ENCODE data around the gene ACOT7. TPM values are rescaled to one million over a fixed set of nuclear protein-coding genes. Genes with fewer than 3 reads are reported as not detected.

ACOT7 gene
- total and polyA plus RNA-seq, 10 donors, result 10.6 to 31.5 (median 20.3) TPM

GRCh38 chr1:6252374-6252710, 141.2 kb downstream of the ACOT7 start:
- Histone ChIP-seq H3K27ac (no peak overlapping the region), H3K27me3 (replicated peaks in 1 of 7) (peaks cover 0 to 60% (median 33%) of the 10 kb centered on the region in 7 donors), H3K4me1 (peaks cover 6 to 53% (median 25%) of the 10 kb centered on the region in 6 donors), H3K4me3 (no peak overlapping the region), H3K9me3 (no peaks in the 10 kb centered on the region), H3K36me3 (peaks cover 0 to 5% (median 0%) of the 10 kb centered on the region in 6 donors)
- WGBS, 5 donors, result 81 to 90% (median 87%) methylated on average over 4 of the region's 4 CpGs
- no peak for DNase-seq
- no peak for TF ChIP-seq POLR2AphosphoS5 (IDR thresholded peaks at IDR 0.05)
- no peak for TF ChIP-seq POLR2A (IDR thresholded peaks at IDR 0.05)
- TF ChIP-seq, protein P1, sequence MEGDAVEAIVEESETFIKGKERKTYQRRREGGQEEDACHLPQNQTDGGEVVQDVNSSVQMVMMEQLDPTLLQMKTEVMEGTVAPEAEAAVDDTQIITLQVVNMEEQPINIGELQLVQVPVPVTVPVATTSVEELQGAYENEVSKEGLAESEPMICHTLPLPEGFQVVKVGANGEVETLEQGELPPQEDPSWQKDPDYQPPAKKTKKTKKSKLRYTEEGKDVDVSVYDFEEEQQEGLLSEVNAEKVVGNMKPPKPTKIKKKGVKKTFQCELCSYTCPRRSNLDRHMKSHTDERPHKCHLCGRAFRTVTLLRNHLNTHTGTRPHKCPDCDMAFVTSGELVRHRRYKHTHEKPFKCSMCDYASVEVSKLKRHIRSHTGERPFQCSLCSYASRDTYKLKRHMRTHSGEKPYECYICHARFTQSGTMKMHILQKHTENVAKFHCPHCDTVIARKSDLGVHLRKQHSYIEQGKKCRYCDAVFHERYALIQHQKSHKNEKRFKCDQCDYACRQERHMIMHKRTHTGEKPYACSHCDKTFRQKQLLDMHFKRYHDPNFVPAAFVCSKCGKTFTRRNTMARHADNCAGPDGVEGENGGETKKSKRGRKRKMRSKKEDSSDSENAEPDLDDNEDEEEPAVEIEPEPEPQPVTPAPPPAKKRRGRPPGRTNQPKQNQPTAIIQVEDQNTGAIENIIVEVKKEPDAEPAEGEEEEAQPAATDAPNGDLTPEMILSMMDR (IDR thresholded peaks at IDR 0.05 in 8 of 11, conservative IDR thresholded peaks at IDR 0.05 in 3 of 11), result no peak
- intact Hi-C loops (cut with DNase I; ENCODE audit: low total_unique reads), result no loop called here

GRCh38 chr1:6251681-6252373, 141.7 kb downstream of the ACOT7 start:
- TF ChIP-seq POLR2A (IDR thresholded peaks at IDR 0.05) (no peak), POLR2AphosphoS5 (IDR thresholded peaks at IDR 0.05) (no peak)
- TF ChIP-seq, protein P1 (IDR thresholded peaks at IDR 0.05 in 8 of 11, conservative IDR thresholded peaks at IDR 0.05 in 3 of 11), result no peak
- peaks cover 9 to 52% (median 26%) of the 10 kb centered on the region in 6 donors for H3K4me1 ChIP-seq
- intact Hi-C loops (cut with DNase I; ENCODE audit: low total_unique reads), result no loop called here
- DNase-seq, result no peak
- no peak overlapping the region for H3K4me3 ChIP-seq
- WGBS, 5 donors, result 72 to 86% (median 78%) methylated on average over 13 to 15 of the region's 15 CpGs
- no peaks in the 10 kb centered on the region for H3K9me3 ChIP-seq
- H3K36me3 ChIP-seq, result peaks cover 0 to 5% (median 0%) of the 10 kb centered on the region in 6 donors
- H3K27me3 ChIP-seq (replicated peaks in 1 of 7), result peaks cover 0 to 60% (median 33%) of the 10 kb centered on the region in 7 donors
- H3K27ac ChIP-seq, result no peak overlapping the region

DNA sequence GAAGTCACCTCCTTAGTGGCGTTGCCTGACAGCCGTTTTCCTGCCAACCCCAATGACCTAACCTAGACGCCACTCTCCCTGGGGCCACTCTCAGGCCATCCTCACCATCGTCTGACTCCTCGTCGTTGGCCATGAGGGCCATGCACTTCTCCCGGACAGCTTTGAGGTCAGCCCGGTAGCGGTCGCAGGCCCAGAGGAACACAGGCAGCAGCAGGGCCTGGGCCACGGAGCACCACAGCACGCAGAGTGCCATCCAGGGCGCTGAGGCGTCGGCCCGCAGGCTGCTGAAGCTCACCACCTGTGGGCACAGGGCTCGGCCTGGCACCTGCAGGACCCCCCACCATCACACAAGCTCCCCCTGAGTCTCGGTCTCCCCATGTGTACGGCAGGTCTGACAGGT, 142.3 kb downstream of the ACOT7 start:
- 61 to 84% (median 81%) methylated on average over 12 to 19 of the region's 19 CpGs for WGBS, 5 donors
- no peak for DNase-seq
- Histone ChIP-seq H3K4me1 (peaks cover 15 to 56% (median 29%) of the 10 kb centered on the region in 6 donors), H3K27me3 (replicated peaks in 1 of 7) (peaks cover 1 to 65% (median 38%) of the 10 kb centered on the region in 7 donors), H3K9me3 (no peaks in the 10 kb centered on the region), H3K4me3 (no peak overlapping the region), H3K36me3 (peaks cover 0 to 5% (median 0%) of the 10 kb centered on the region in 6 donors), H3K27ac (no peak overlapping the region)
- TF ChIP-seq POLR2A (IDR thresholded peaks at IDR 0.05) (no peak), POLR2AphosphoS5 (IDR thresholded peaks at IDR 0.05) (no peak)
- TF ChIP-seq, protein P1 (IDR thresholded peaks at IDR 0.05 in 8 of 11, conservative IDR thresholded peaks at IDR 0.05 in 3 of 11), result no peak
- intact Hi-C loops (cut with DNase I; ENCODE audit: low total_unique reads), result no loop called here
